GM15510 (cell line): ENCODE data around the gene CYB5R3.

Source experiments
- POLR2A ChIP-seq: IDR thresholded peaks from 3 replicates; pipeline ENCODE4 v1.6.1; 2011; ENCODE audit warnings: borderline replicate concordance; ENCODE audit not compliant: insufficient read length; ENCODE audit errors: extremely low read depth

The CYB5R3 gene

GRCh38 chr22:42623756-42624441 is 25.3 kb downstream of the CYB5R3 start:
- TF ChIP-seq POLR2A, result no peak

- no peak for TF ChIP-seq POLR2A
Observed at GRCh38 chr22:42623301-42623751, 25.9 kb downstream of the CYB5R3 start.

GRCh38 chr22:42622061-42622710 is 27.0 kb downstream of the CYB5R3 start:
- TF ChIP-seq POLR2A, result no peak

GRCh38 chr22:42621505-42622002 is 27.6 kb downstream of the CYB5R3 start:
- no peak for TF ChIP-seq POLR2A

- no peak for TF ChIP-seq POLR2A
Observed at GRCh38 chr22:42620084-42620483, 29.1 kb downstream of the CYB5R3 start.

- no peak for TF ChIP-seq POLR2A
Observed at GRCh38 chr22:42619261-42620063, 29.7 kb downstream of the CYB5R3 start.

GRCh38 chr22:42617155-42617983 is 31.8 kb downstream of the CYB5R3 start:
- TF ChIP-seq POLR2A, result no peak

GRCh38 chr22:42615092-42615859 is 33.9 kb downstream of the CYB5R3 start:
- peak; percentile 100 for TF ChIP-seq POLR2A

- TF ChIP-seq POLR2A, result peak; percentile 72
Observed at GRCh38 chr22:42614312-42615091, 34.7 kb downstream of the CYB5R3 start, which contains the start of gene POLDIP3. POLDIP3 (minus strand) TSS chr22:42614883; CDS start chr22:42614857, 26 bp downstream.

- no peak for TF ChIP-seq POLR2A
Observed at GRCh38 chr22:42613872-42614301, 35.3 kb downstream of the CYB5R3 start.

- no peak for TF ChIP-seq POLR2A
Observed at GRCh38 chr22:42612336-42612735, 36.9 kb downstream of the CYB5R3 start.

- no peak for TF ChIP-seq POLR2A
Observed at GRCh38 chr22:42611051-42611450, 38.1 kb downstream of the CYB5R3 start.

- TF ChIP-seq POLR2A, result no peak
Observed at GRCh38 chr22:42610186-42610585, 39.0 kb downstream of the CYB5R3 start.
